ENCODE measurements around the gene ACIN1.

Gene ACIN1

GRCh38 chr14:23104591-23105347 is 9.8 kb upstream of the ACIN1 start, which contains the start of gene CIROP:
TSS of gene CIROP (minus strand) at chr14:23104989. CDS start at chr14:23104920, 69 bp downstream.
- no peak for DNase-seq (ENCODE audit: low spot score)

- DNase-seq (ENCODE audit: low spot score) = no peak
These were observed 9.2 kb upstream of the ACIN1 start for GRCh38 chr14:23104070-23104590.

- DNase-seq (ENCODE audit: low spot score) = no peak
These were observed 8.6 kb upstream of the ACIN1 start for GRCh38 chr14:23103581-23103980.

- DNase-seq (ENCODE audit: low spot score) = no peak
These were observed 7.9 kb upstream of the ACIN1 start for GRCh38 chr14:23102801-23103200.

GRCh38 chr14:23101986-23102625 is 7.2 kb upstream of the ACIN1 start:
- no peak for DNase-seq (ENCODE audit: low spot score)

GRCh38 chr14:23101213-23101970 is 6.5 kb upstream of the ACIN1 start:
- DNase-seq (ENCODE audit: low spot score) = no peak

- peak; percentile 53 for DNase-seq (ENCODE audit: low spot score)
These were observed 4.4 kb upstream of the ACIN1 start for GRCh38 chr14:23099212-23099861.

GRCh38 chr14:23097786-23098185 is 2.9 kb upstream of the ACIN1 start:
- DNase-seq (ENCODE audit: low spot score) = peak; percentile 80

GRCh38 chr14:23095196-23096108 is 516 bp upstream of the ACIN1 start, which contains the start of gene C14orf119:
TSS of gene C14orf119 (plus strand) at chr14:23095505. CDS start at chr14:23097659, 2,154 bp downstream.
- peak; percentile 99 for DNase-seq (ENCODE audit: low spot score)

GRCh38 chr14:23093991-23094665 is 808 bp downstream of the ACIN1 start:
- DNase-seq (ENCODE audit: low spot score) = no peak

- DNase-seq (ENCODE audit: low spot score) = no peak
These were observed 1.4 kb downstream of the ACIN1 start for GRCh38 chr14:23093526-23093925.

- no peak for DNase-seq (ENCODE audit: low spot score)
These were observed 1.8 kb downstream of the ACIN1 start for GRCh38 chr14:23093104-23093503.

- DNase-seq (ENCODE audit: low spot score) = no peak
These were observed 3.4 kb downstream of the ACIN1 start for GRCh38 chr14:23091294-23092225.

- no peak for DNase-seq (ENCODE audit: low spot score)
These were observed 4.7 kb downstream of the ACIN1 start for GRCh38 chr14:23090254-23090636.

GRCh38 chr14:23089498-23090253 is 5.3 kb downstream of the ACIN1 start:
- DNase-seq (ENCODE audit: low spot score) = no peak

- no peak for DNase-seq (ENCODE audit: low spot score)
These were observed 8.4 kb downstream of the ACIN1 start for GRCh38 chr14:23086565-23086964.

GRCh38 chr14:23085458-23085857 is 9.5 kb downstream of the ACIN1 start:
- no peak for DNase-seq (ENCODE audit: low spot score)

- no peak for DNase-seq (ENCODE audit: low spot score)
These were observed 14.5 kb downstream of the ACIN1 start for GRCh38 chr14:23080474-23080873.

Data from hematopoietic multipotent progenitor cell treated with erythropoietin and hydrocortisone succinate and interleukin-3 and kit ligand, for 15 days (in vitro differentiated cells).